GM19239 (cell line): ENCODE measurements around the gene CCDC50.
A peak's percentile ranks its signal among the peaks of the same experiment; 100 is the strongest.

Source experiments
- DNase-seq: peaks from one replicate; pipeline ENCODE4 v3.0.0; 2011; ENCODE audit warnings: low spot score; ENCODE audit not compliant: insufficient read length
- FAIRE-seq: peaks from 2 replicates; lab custom pipeline; 2011; peaks lifted over from hg19 to GRCh38; lab: Jason Lieb, UNC

The CCDC50 gene

GRCh38 chr3:191368755-191369615 is 39.8 kb downstream of the CCDC50 start:
- DNase-seq (no peak), FAIRE-seq (peak; percentile 33)

- DNase-seq = no peak
- FAIRE-seq = peak; percentile 8
Observed at GRCh38 chr3:191369616-191370010, 40.4 kb downstream of the CCDC50 start.

- no peak for DNase-seq
- no peak for FAIRE-seq
Observed at GRCh38 chr3:191372122-191372521, 42.9 kb downstream of the CCDC50 start.

DNA sequence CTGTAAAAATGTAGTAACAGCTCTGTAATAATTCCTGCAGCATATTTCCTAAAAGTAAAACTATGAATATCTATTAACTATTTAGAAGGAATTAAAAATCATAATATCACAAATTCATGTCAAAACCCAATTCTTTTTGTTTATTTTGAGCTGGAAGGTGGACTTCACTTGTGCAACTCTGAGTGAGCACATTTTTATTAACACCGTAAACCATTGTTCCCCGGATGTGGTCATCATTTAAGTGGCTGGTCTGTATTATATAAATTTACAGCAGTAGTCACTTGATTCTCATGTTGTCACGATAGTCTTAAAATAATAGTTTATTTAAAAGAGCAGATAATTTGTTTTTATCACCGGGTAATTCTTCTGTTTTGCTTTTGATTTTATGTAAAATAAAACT is 44.1 kb downstream of the CCDC50 start:
- no peak for FAIRE-seq
- no peak for DNase-seq

DNA sequence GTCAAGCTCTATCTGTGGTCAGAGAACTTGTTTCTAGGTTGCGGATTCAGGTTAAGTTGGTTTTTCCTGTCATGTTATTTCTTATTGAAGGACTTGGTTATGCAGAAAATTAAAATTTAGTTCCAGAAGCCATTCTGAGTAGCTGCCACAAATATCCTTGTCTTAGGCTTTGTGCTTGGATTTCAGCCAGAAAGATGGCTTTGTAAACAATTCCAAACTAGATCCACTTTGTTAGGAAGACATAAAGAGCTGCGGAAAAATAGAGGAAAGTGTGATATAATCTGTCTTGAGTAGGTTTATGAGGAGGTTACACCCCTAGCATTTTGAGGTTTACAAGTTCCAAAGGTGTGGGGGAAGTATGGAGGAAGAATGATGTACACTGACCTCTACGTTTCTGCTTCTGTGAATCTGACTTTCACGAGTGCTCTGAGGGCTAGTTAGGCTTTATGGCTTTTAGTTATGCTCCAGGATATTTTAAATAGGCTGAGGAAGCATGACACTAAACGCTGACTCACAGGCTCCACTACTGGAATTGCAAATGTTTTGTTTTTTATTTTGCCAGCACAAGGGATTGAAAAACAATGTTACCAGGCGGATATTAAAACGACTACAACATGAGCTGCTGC is 47.4 kb downstream of the CCDC50 start:
- peak; percentile 21 for FAIRE-seq

GRCh38 chr3:191378142-191378812 is 49.1 kb downstream of the CCDC50 start:
- DNase-seq (no peak), FAIRE-seq (no peak)

More for the DNA sequence above, 47.4 kb downstream of the CCDC50 start:
- no peak for DNase-seq

DNA sequence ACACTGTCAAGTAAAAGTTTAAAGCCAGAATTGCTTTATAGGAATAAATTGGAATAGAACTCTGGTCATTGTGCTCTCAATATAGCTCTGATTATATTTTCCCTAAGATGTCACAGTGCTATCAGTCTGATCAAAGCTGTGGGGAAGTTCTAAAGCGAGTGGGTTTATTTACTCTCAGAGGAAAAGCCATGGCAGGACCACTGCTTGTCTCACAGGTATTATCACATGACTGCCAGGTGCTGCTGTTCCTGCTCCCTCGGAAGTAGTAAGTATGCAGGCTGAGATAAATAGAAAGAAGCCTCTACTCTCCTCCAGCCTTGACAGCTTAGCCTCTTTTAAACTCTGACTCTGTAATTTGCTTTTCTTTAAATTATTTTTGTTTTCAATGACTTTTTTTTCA is 50.3 kb downstream of the CCDC50 start:
- no peak for FAIRE-seq

GRCh38 chr3:191380001-191380400 is 50.8 kb downstream of the CCDC50 start:
- no peak for FAIRE-seq

More for the DNA sequence above, 50.3 kb downstream of the CCDC50 start:
- DNase-seq = no peak

GRCh38 chr3:191381303-191381702 is 52.1 kb downstream of the CCDC50 start:
- FAIRE-seq = no peak
- no peak for DNase-seq

More at GRCh38 chr3:191380001-191380400, 50.8 kb downstream of the CCDC50 start:
- no peak for DNase-seq

GRCh38 chr3:191382661-191383060 is 53.5 kb downstream of the CCDC50 start:
- DNase-seq (no peak), FAIRE-seq (peak; percentile 73)

GRCh38 chr3:191383124-191383523 is 53.9 kb downstream of the CCDC50 start:
- DNase-seq = no peak
- FAIRE-seq = no peak

- DNase-seq = no peak
- no peak for FAIRE-seq
Observed at GRCh38 chr3:191385101-191385500, 55.9 kb downstream of the CCDC50 start.

GRCh38 chr3:191387441-191388077 is 58.4 kb downstream of the CCDC50 start:
- DNase-seq (no peak), FAIRE-seq (peak; percentile 35)

- FAIRE-seq (peak; percentile 11), DNase-seq (no peak)
Observed at GRCh38 chr3:191388823-191389222, 59.6 kb downstream of the CCDC50 start.

DNA sequence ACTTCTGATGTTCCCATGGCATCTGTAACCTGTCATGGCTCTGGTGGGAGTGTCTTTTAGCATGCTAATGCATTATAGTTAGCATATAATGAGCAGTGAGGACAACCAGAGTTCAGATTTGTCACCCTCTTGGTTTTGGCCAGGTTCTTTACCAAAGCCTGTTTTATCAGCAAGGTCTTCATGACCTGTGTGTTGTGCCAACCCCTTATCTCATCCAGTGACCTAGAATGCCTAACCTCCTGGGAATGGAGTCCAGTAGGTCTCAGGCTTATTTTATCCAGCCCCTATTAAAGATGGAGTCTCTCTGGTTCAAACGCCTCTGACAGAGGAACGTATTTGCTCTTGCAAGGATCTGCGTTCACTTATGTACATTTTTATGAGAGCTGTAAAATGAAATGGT is 61.4 kb downstream of the CCDC50 start:
- no peak for DNase-seq
- peak; percentile 40 for FAIRE-seq

DNA sequence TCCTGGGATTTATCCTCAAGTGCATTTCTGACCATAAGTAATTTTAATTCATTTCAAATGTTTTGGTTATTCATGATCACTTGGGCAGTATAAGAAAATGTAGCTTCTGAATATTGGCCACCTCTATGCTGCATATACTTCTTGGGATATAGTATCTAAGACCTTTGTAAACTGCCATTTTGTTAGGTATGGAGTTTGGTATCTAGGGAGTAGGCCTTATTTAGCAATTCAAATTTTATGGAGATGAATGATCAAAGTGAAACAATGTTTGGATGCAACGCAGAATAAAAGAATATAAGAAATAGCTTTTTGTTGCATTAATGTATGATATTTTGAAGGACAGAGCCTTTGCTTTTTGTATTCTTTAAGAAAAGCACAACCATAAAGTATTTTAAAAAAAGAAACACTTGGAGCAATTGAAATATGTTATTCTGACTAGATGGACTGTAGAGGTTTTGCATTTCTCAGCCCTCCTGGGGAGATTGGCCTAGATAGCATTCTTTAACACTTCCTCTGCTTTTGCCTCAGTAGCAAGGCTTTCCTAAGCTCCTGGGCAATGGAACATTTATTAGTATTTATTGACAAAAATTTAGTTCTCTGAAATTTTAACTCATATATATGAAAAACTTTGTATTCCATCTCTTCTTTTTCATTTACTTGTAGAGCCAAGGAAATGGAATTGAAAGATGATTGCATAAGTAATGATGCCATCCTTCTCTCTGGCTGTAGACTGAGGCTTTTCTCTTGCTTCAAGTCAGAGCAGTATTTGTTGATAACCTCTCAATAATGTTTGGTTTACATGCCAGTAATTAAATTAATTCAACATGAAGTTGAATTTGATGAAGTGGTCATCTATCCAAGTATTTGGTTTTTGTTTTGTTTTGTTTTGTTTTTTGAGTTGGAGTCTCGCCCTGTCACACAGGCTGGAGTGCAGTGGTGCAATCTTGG is 62.9 kb downstream of the CCDC50 start:
- DNase-seq (no peak), FAIRE-seq (no peak)

DNA sequence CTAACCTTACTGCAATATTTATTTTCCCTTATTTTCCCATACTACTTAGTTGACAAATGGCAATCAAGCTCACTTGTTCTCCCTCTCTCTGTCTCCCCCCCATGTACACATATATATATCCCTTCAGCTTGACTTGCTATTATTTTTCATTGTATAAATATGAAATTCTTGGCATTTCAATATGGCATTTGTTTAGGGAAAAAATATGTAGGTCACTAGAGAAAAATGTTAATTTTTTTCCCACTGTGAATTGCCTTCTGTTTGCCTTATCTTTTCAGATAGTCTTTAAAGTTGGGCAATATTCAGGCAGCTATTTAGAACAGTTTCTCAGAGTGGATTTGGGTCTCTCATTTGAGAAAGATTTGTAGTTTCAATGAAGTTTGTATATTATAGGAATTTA is 64.0 kb downstream of the CCDC50 start:
- DNase-seq (no peak), FAIRE-seq (peak; percentile 4)

- no peak for DNase-seq
- no peak for FAIRE-seq
Observed at GRCh38 chr3:191397771-191398170, 68.6 kb downstream of the CCDC50 start.

GRCh38 chr3:191398607-191399006 is 69.4 kb downstream of the CCDC50 start:
- DNase-seq (no peak), FAIRE-seq (no peak)
